ENCODE data around the gene HBE1. TPM values are rescaled to one million over a fixed set of nuclear protein-coding genes. Genes with fewer than 3 reads are reported as not detected.
"Not testable (repeated sequence)": the region's sequence is repeated elsewhere in the genome, so short reads cannot be mapped to it uniquely, and the experiment has no call there.

Gene HBE1
- 10 to 100 TPM in 1 of 2 donors, 1 to 10 TPM in 1; 2.1 to 14.6 TPM for total RNA-seq
- not detected for polyA plus RNA-seq
- long read RNA-seq, donor 1, transcript HBE1-203 (3 exons, 616 nt) = major isoform, 5 of 5 reads
- long read RNA-seq, donor 1, partial matches to known transcripts = 0 of 5 reads
- long read RNA-seq, donor 1, other reads (novel, unspliced or antisense) = 0 of 5 reads
- long read RNA-seq, donor 2, partial matches to known transcripts = 0 of 1 reads
- long read RNA-seq, donor 2, other reads (novel, unspliced or antisense) = 0 of 1 reads
- long read RNA-seq, donor 3, partial matches to known transcripts = 0 of 3 reads
- long read RNA-seq, donor 3, other reads (novel, unspliced or antisense) = 0 of 3 reads
- long read RNA-seq, donor 4, transcript HBE1-203 (3 exons, 616 nt) = major isoform, 27 of 27 reads
- long read RNA-seq, donor 4, partial matches to known transcripts = 0 of 27 reads
- long read RNA-seq, donor 4, other reads (novel, unspliced or antisense) = 0 of 27 reads
- long read RNA-seq, donor 5, transcript HBE1-203 (3 exons, 616 nt) = major isoform, 28 of 28 reads
- long read RNA-seq, donor 5, partial matches to known transcripts = 0 of 28 reads
- long read RNA-seq, donor 5, other reads (novel, unspliced or antisense) = 0 of 28 reads

DNA sequence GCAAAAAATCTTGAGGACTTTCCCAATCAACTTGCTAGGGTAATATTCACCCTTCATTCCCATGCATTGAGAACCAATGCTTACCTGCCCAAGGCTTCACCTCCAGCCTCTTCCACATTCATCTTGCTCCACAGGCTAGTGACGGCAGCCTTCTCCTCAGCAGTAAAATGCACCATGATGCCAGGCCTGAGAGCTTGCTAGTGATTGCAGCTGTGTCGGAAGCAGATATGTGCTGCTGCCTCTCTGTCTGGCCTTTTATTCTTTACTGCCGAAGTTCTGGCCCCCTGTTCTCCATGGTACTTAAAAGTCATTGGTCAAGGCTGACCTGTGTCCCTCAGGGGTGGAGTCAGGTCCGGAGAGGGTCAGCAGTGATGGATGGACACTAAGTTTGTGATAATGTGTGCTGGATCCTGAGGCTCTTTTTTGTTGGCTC, at the start of gene HBE1:
HBE1 (minus strand) TSS at position 231 of the 433 bp plus-strand sequence; CDS start at position 176, 55 bp downstream.
- no peaks in the 10 kb centered on the region for H3K4me1 ChIP-seq (ENCODE audit: control insufficient read depth in 5 of 5, insufficient read depth in 5 of 5, low read length in 5 of 5)
- no peaks in the 10 kb centered on the region for H3K36me3 ChIP-seq (ENCODE audit: control insufficient read depth in 4 of 4, insufficient read depth in 4 of 4, low read length in 4 of 4)
- no peaks in the 10 kb centered on the region for H3K9me3 ChIP-seq (ENCODE audit: control insufficient read depth in 4 of 4, insufficient read depth in 3 of 4, low read length in 3 of 4)
- DNase-seq (no peak), ATAC-seq (ENCODE audit: insufficient read depth, low FRiP score) (no peak)
- no peak within 1 kb of the TSS for H3K9ac ChIP-seq (ENCODE audit: insufficient read depth in 1 of 2, low read length in 2 of 2)
- no peak within 1 kb of the TSS for H3K27ac ChIP-seq (ENCODE audit: low read depth in 1 of 2, low read length in 1 of 2)
- no peaks in the 10 kb centered on the region for H3K27me3 ChIP-seq (ENCODE audit: control insufficient read depth in 3 of 3, insufficient read depth in 3 of 3, low read length in 2 of 3)
- no peak for TF ChIP-seq CTCF (IDR thresholded peaks at IDR 0.05; ENCODE audit: control extremely low read depth, extremely low read depth)
- 58 to 73% methylated on average over 4 of the region's 4 CpGs for WGBS, 2 donors
- no peak within 1 kb of the TSS for H3K4me3 ChIP-seq

- Histone ChIP-seq H3K9me3 (ENCODE audit: control insufficient read depth in 4 of 4, insufficient read depth in 3 of 4, low read length in 3 of 4) (peaks cover 0 to 2% (median 0%) of the 10 kb centered on the region in 4 donors), H3K36me3 (ENCODE audit: control insufficient read depth in 4 of 4, insufficient read depth in 4 of 4, low read length in 4 of 4) (no peaks in the 10 kb centered on the region), H3K4me3 (no peak overlapping the region), H3K27ac (ENCODE audit: low read depth in 1 of 2, low read length in 1 of 2) (no peak overlapping the region), H3K9ac (ENCODE audit: insufficient read depth in 1 of 2, low read length in 2 of 2) (no peak overlapping the region), H3K27me3 (ENCODE audit: control insufficient read depth in 3 of 3, insufficient read depth in 3 of 3, low read length in 2 of 3) (no peaks in the 10 kb centered on the region), H3K4me1 (ENCODE audit: control insufficient read depth in 5 of 5, insufficient read depth in 5 of 5, low read length in 5 of 5) (no peaks in the 10 kb centered on the region)
- WGBS, 2 donors = 67 to 75% methylated on average over 5 of the region's 5 CpGs
- no peak for ATAC-seq (ENCODE audit: insufficient read depth, low FRiP score)
- DNase-seq = no peak
- no peak for TF ChIP-seq CTCF (IDR thresholded peaks at IDR 0.05; ENCODE audit: control extremely low read depth, extremely low read depth)
Measured at GRCh38 chr11:5317292-5317691, 47.5 kb upstream of the HBE1 start.

DNA sequence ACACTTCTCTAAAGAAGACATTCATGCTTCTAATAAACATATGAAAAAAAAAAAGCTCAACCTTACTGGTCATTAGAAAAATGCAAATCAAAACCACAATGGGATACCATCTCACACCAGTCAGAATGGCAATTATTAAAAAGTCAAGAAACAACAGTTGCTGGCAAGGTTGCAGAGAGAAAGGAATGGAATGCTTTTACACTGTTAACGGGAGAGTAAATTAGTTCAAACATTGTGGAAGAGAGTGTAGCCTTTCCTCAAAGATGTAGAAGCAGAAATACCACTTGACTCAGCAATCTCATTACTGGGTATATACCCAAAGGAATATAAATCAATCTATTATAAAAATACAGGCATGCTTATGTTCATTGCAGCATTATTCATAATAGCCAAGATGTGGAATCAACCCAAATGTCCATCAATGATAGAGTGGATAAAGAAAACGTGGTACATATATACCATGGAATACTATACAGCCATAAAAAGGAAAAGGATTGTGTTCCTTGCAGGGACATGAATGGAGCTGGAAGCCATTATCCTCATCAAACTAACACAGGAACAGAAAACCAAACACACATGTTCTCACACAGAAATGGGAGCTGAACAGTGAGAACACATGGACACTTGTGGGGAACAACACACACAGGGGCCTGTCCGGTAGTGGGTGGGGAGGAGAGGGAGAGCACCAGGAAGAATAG, 43.7 kb upstream of the HBE1 start:
- WGBS, 2 donors = 83 to 92% methylated on average over 3 of the region's 3 CpGs
- not testable (repeated sequence) for H3K27me3 ChIP-seq (ENCODE audit: control insufficient read depth in 3 of 3, insufficient read depth in 3 of 3, low read length in 2 of 3); H3K4me1 ChIP-seq (ENCODE audit: control insufficient read depth in 5 of 5, insufficient read depth in 5 of 5, low read length in 5 of 5); ATAC-seq (ENCODE audit: insufficient read depth, low FRiP score); H3K9ac ChIP-seq (ENCODE audit: insufficient read depth in 1 of 2, low read length in 2 of 2); DNase-seq; H3K36me3 ChIP-seq (ENCODE audit: control insufficient read depth in 4 of 4, insufficient read depth in 4 of 4, low read length in 4 of 4); H3K4me3 ChIP-seq; H3K9me3 ChIP-seq (ENCODE audit: control insufficient read depth in 4 of 4, insufficient read depth in 3 of 4, low read length in 3 of 4); H3K27ac ChIP-seq (ENCODE audit: low read depth in 1 of 2, low read length in 1 of 2)

- no peak for TF ChIP-seq CTCF (IDR thresholded peaks at IDR 0.05; ENCODE audit: control extremely low read depth, extremely low read depth)
- H3K4me3 ChIP-seq = no peak overlapping the region
- H3K36me3 ChIP-seq (ENCODE audit: control insufficient read depth in 4 of 4, insufficient read depth in 4 of 4, low read length in 4 of 4) = no peaks in the 10 kb centered on the region
- ATAC-seq (ENCODE audit: insufficient read depth, low FRiP score) (no peak), DNase-seq (no peak)
- H3K27ac ChIP-seq (ENCODE audit: low read depth in 1 of 2, low read length in 1 of 2) = no peak overlapping the region
- H3K9me3 ChIP-seq (ENCODE audit: control insufficient read depth in 4 of 4, insufficient read depth in 3 of 4, low read length in 3 of 4) = peaks cover 0 to 2% (median 0%) of the 10 kb centered on the region in 4 donors
- 93 to 97% methylated on average over 1 of the region's 1 CpG for WGBS, 2 donors
- no peaks in the 10 kb centered on the region for H3K4me1 ChIP-seq (ENCODE audit: control insufficient read depth in 5 of 5, insufficient read depth in 5 of 5, low read length in 5 of 5)
- no peak overlapping the region for H3K9ac ChIP-seq (ENCODE audit: insufficient read depth in 1 of 2, low read length in 2 of 2)
- no peaks in the 10 kb centered on the region for H3K27me3 ChIP-seq (ENCODE audit: control insufficient read depth in 3 of 3, insufficient read depth in 3 of 3, low read length in 2 of 3)
Measured at GRCh38 chr11:5310423-5310822, 40.7 kb upstream of the HBE1 start.

All from lung (tissue), 16 donors.